Tibial artery (tissue), 4 donors: ENCODE data around the gene FKBP5.

Source experiments
- DNase-seq, 2 donors: peaks; one replicate each; pipeline ENCODE4 v3.0.0-alpha.2; 2019
- H3K27ac ChIP-seq, 2 donors: fragments of 200-600 bp; sonication (generic) in 1 of 2; 1 replicate in 1 of 2; 2 replicates in 1 of 2; pipeline ENCODE4 v1.5.1; 2018 to 2019; ENCODE audit warnings: mild to moderate bottlenecking in 1 of 2
- H3K27me3 ChIP-seq, 2 donors: fragments of 200-600 bp; sonication (generic) in 1 of 2; one replicate each; pipeline versions ENCODE4 v1.5.1 to v1.6.0; 2016 to 2019
- H3K36me3 ChIP-seq, 3 donors: fragments of 200-600 bp; sonication (generic) in 2 of 3; one replicate each; pipeline ENCODE4 v1.5.1; 2016 to 2019; ENCODE audit warnings: mild to moderate bottlenecking in 2 of 3
- H3K4me1 ChIP-seq, 4 donors: fragments of 200-600 bp; sonication (generic) in 2 of 4; 1 replicate in 3 of 4; 2 replicates in 1 of 4; pipeline ENCODE4 v1.5.1; 2016 to 2019
- H3K4me3 ChIP-seq, 2 donors: fragments of 200-600 bp; sonication (generic) in 1 of 2; 1 replicate in 1 of 2; 2 replicates in 1 of 2; pipeline ENCODE4 v1.5.1; 2018 to 2019; ENCODE audit warnings: mild to moderate bottlenecking in 2 of 2
- H3K9me3 ChIP-seq, 3 donors: fragments of 200-600 bp; sonication (generic) in 1 of 3; one replicate each; pipeline ENCODE4 v1.5.1; 2016 to 2019
- CTCF ChIP-seq, 2 experiments: fragments of 200-600 bp in 1 of 2; fragments of 450-650 bp in 1 of 2; IDR thresholded peaks; one replicate each; pipeline ENCODE4 v1.5.1; 2017 to 2019; ENCODE audit warnings: antibody characterized with exemption in 2 of 2, mild to moderate bottlenecking in 1 of 2, moderate library complexity in 1 of 2
- intact Hi-C: fragments of 100-400 bp; cut with DNase I; formaldehyde crosslinking; loops from one replicate; pipeline ENCODE4 v1.15.0; 2023; ENCODE audit warnings: low total_unique reads

FKBP5 gene

GRCh38 chr6:35651244-35651643 lies 37.5 kb downstream of the FKBP5 start:
- DNase-seq, result no peak
- no peaks in the 10 kb centered on the region for H3K27me3 ChIP-seq
- intact Hi-C loops, result no loop called here
- no peak overlapping the region for H3K4me3 ChIP-seq
- TF ChIP-seq CTCF (IDR thresholded peaks at IDR 0.05), result no peak
- peaks cover 0 to 47% (median 3%) of the 10 kb centered on the region in 4 donors for H3K4me1 ChIP-seq
- H3K9me3 ChIP-seq, result no peaks in the 10 kb centered on the region
- H3K36me3 ChIP-seq, result peaks cover 14 to 21% (median 16%) of the 10 kb centered on the region in 3 donors
- H3K27ac ChIP-seq, result no peak overlapping the region

- intact Hi-C loops, result no loop called here
- Histone ChIP-seq H3K4me1 (peaks cover 0 to 47% (median 3%) of the 10 kb centered on the region in 4 donors), H3K27ac (no peak overlapping the region), H3K4me3 (no peak overlapping the region), H3K36me3 (peaks cover 25 to 33% (median 28%) of the 10 kb centered on the region in 3 donors), H3K9me3 (no peaks in the 10 kb centered on the region), H3K27me3 (no peaks in the 10 kb centered on the region)
- no peak for DNase-seq
- no peak for TF ChIP-seq CTCF (IDR thresholded peaks at IDR 0.05)
Measured at GRCh38 chr6:35650015-35650414, 38.7 kb downstream of the FKBP5 start.

GRCh38 chr6:35648203-35648602 lies 40.5 kb downstream of the FKBP5 start:
- TF ChIP-seq CTCF (IDR thresholded peaks at IDR 0.05), result no peak
- no peak for DNase-seq
- H3K4me1 ChIP-seq, result peaks cover 0 to 54% (median 3%) of the 10 kb centered on the region in 4 donors
- H3K9me3 ChIP-seq, result no peaks in the 10 kb centered on the region
- H3K27me3 ChIP-seq, result no peaks in the 10 kb centered on the region
- H3K36me3 ChIP-seq, result peaks cover 32 to 45% (median 41%) of the 10 kb centered on the region in 3 donors
- no peak overlapping the region for H3K4me3 ChIP-seq
- no peak overlapping the region for H3K27ac ChIP-seq
- intact Hi-C loops, result no loop called here

- no peak overlapping the region for H3K27ac ChIP-seq
- no peak for DNase-seq
- H3K9me3 ChIP-seq, result no peaks in the 10 kb centered on the region
- peaks cover 0 to 62% (median 3%) of the 10 kb centered on the region in 4 donors for H3K4me1 ChIP-seq
- intact Hi-C loops, result no loop called here
- H3K27me3 ChIP-seq, result no peaks in the 10 kb centered on the region
- TF ChIP-seq CTCF (IDR thresholded peaks at IDR 0.05), result no peak
- peaks cover 32 to 53% (median 48%) of the 10 kb centered on the region in 3 donors for H3K36me3 ChIP-seq
- H3K4me3 ChIP-seq, result no peak overlapping the region
Measured at GRCh38 chr6:35647400-35647799, 41.3 kb downstream of the FKBP5 start.

- peaks cover 0 to 47% (median 3%) of the 10 kb centered on the region in 4 donors for H3K4me1 ChIP-seq
- no peak overlapping the region for H3K27ac ChIP-seq
- no peaks in the 10 kb centered on the region for H3K9me3 ChIP-seq
- no peaks in the 10 kb centered on the region for H3K27me3 ChIP-seq
- DNase-seq, result no peak
- peaks cover 65 to 91% (median 83%) of the 10 kb centered on the region in 3 donors for H3K36me3 ChIP-seq
- TF ChIP-seq CTCF (IDR thresholded peaks at IDR 0.05), result no peak
- intact Hi-C loops, result no loop called here
- no peak overlapping the region for H3K4me3 ChIP-seq
Measured at GRCh38 chr6:35643162-35643535, 45.6 kb downstream of the FKBP5 start.
